ENCODE results near the gene PSMD10.

DNA sequence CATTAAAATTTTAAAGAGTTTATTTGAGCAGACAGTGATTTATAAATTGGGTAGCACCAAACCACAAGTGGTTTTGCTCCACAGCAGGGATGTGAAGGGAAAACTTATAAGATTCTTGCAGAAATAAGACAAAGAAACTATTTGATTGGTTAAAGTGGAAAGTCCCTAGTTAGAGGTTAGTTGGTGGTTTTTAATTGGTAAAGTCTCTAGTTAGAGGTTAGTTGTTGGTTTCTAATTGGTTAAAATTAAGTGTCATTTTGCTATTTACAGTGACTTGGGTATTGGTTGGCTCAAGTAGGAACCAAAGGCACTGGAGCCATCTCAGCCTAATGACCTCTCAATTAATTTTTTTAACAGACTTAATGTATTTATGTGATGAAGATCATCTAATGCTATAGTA is 23.2 kb upstream of the PSMD10 start:
- no peak for TF ChIP-seq CTCF (IDR thresholded peaks at IDR 0.05; ENCODE audit: low read length)
- TF ChIP-seq EZH2 (IDR thresholded peaks at IDR 0.05; ENCODE audit: borderline replicate concordance, low read length) = no peak
